Stimulated activated CD8-positive, alpha-beta memory T cell treated with anti-CD3 and anti-CD28 coated beads, Interleukin-7, amount 100 ng/mL, for 48 hours (primary cell): ENCODE results near the gene G0S2.
A peak's percentile ranks its signal among the peaks of the same experiment; 100 is the strongest.
"Not testable (repeated sequence)": the region's sequence is repeated elsewhere in the genome, so short reads cannot be mapped to it uniquely, and the experiment has no call there.

ENCODE experiments used
- DNase-seq, 2 donors: peaks; one replicate each; pipeline ENCODE4 v3.0.0-alpha.2; 2020; ENCODE audit warnings: low read depth in 1 of 2; ENCODE audit errors: extremely low read depth in 1 of 2

Gene G0S2

DNA sequence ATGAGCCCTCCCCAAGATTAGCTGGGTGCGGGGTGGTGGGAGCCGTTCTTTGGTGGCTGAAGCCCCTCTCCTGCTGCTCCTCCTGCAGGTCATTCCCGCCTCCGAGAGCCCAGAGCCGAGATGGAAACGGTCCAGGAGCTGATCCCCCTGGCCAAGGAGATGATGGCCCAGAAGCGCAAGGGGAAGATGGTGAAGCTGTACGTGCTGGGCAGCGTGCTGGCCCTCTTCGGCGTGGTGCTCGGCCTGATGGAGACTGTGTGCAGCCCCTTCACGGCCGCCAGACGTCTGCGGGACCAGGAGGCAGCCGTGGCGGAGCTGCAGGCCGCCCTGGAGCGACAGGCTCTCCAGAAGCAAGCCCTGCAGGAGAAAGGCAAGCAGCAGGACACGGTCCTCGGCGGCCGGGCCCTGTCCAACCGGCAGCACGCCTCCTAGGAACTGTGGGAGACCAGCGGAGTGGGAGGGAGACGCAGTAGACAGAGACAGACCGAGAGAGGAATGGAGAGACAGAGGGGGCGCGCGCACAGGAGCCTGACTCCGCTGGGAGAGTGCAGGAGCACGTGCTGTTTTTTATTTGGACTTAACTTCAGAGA, 448 bp downstream of the G0S2 start:
- DNase-seq, result no peak

DNA sequence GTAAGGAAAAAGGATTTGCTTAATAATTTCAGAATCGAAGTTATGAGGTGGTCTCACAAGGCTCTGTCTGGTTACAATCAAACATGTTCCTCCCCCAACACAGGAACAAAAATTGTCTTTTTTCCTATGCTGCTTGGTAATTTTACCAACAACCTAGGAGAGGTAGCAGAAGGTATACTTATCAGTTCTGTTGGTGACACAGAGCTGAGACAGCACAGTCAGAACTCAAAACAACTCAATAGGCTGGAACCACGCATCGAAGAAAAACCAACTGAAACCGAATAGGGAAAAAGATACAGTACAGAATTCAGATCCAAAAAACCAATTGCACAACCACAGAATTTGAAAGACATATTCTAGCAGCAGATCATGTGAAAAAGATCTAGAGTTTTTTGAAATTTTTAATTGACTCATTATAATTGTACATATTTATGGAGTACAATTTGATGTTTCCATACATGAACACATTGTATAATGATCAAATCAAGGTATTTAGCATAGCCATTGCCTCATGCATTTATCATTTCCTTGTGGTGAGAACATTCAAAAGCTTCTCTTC, 3.8 kb downstream of the G0S2 start:
- no peak for DNase-seq

DNA sequence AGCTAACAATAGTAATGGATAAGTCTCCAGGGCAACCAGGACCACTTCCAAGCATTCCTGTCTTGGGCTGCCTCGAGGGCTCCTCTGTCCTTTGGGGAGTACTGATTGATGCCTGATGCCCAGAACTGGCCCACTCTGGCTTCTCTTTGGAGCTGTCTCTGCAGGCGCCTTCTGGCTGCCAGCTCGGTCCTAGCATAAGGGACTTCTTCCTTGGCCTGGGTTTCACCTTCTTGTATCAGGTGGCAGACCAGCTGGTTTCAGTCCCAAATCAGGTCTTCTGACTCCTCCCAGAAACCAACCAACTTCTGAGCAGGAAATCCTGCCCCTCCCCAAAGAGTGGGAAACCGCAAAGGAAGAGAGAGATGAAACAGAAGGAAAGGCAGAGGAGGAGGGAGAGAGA, 10.6 kb downstream of the G0S2 start:
- DNase-seq, result peak in 1 of 2 donors; percentile 8

DNA sequence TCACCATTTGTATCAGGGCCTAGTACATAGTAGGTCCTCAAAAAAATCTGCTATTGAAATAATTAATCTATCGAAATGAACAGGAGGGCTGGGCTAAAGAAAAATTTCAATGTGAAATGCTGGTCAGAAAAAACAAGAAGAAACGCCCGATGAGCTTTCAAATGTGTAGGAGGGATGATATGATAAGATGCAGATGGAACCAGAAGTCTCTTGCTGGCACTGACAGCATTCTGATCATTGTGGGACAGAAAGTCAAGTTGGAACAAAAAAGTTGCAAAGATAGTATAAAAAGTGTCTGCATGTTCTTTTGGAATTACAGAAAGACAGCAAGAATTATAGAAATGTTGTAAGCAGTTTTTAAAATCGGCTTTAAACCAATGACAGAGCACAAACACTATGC, 11.1 kb downstream of the G0S2 start:
- DNase-seq, result no peak

DNA sequence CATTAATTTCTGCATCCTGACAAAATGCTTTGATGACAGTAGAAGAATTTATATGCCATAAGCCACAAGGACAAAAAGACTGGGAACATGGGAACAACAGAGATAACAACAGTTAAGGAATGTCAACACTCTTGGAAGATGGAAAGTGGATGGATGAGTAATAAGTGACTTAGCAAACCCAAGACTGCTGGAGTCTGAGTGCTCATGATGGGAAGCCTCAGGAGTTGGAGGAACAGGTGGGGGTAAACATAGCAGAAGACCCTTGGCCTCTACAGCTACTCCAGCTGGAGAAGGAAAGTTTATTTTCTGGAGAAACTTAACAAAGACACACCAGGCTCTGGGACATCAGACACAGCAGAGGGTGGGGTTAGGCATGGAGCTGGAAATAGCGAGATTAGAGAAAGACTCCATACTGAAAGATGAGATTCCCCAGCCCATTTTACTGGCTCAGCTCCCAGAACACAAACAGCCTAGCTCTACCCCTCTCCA, 13.6 kb downstream of the G0S2 start:
- no peak for DNase-seq

DNA sequence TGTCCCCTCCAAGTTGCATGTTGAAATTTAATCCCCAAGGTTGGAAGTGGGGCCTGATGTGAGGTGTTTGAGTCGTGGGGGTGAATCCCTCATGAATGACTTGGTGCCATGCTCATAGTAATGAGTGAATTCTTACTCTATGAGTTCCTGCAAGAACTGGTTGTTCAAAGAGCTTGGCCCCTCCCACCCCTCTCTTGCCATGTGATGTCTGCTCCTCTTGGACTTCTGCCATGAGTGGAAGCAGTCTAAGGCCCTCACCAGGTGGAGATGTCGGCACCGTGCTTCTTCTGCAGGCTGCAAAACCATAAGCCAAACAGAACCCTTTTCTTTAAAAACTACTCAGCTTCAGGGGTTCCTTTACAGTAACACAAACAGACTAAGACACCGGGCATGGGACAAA, 14.3 kb downstream of the G0S2 start:
- DNase-seq, result no peak

DNA sequence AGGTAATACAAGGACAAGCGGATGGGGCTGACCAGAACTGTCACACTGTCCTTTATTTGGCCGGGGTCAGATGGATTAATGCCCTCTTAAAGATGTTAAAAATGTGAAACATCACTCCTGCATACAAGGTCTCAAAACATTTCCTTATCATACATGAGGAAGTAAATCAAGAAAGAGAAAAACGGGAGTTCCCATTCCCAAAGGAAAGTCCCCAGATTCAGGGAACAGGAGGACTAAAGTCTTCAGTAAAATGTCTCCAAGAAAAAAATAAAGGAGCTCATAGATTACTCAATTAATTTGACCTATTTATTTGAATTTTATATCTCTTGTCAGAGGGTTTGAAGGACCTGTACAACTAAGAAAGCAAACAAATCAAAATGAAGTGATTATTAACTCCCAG, 16.0 kb downstream of the G0S2 start:
- no peak for DNase-seq

DNA sequence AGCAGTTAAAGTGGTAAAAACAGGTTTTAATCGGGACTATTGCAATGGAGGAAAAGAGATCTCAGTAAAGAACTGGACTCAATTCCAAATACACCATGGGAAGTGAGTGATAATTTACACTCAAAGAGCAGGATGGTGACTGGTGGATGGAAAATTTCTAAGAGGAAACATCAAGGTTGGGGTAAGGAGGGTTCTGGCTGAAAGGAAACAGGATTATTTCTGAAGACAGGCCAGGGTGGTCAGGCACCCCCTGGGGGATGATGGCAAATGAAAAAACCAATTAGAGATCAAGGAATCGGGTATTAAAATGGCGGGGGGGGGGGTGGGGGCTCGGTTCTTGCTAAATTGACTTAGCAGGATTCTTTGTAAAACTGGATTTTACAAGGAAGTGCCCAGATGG, 17.1 kb downstream of the G0S2 start:
- no peak for DNase-seq

DNA sequence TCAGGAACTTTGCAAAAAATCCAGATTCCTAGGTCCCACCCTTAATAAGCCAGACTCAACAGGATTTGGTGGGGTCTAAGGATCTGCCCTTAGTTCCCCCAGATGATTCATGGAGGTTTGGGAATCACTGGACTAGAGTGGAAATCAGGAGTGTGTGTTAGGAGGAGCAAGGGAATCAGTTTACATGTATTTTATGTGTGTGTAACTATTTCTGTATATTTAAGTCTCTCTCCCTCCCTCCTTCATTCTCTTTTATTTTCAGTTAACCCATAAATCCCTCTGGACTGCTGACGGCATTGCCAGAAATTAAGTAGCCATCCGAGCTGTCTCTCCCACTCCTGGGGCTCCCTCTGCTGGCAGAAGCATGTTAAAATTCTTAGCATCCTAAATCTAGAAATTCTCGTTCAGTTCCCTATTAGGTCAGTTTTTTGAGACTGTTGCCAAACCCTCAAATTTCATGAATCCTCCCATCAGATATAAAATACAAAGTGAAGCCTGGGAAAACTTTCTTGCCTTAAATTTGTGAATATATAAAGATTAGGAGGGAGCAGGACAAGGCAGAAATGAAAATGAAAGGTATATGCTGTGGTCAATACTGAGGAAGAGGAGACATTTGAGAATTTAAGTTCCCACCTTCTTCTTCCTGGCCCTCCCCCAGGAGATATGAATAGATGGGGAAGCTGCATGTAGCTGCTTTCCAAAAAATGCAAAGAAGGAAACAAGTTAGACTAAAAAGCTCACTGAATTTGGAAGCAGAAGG, 17.7 kb downstream of the G0S2 start:
- peak; percentile 37 to 58 for DNase-seq

DNA sequence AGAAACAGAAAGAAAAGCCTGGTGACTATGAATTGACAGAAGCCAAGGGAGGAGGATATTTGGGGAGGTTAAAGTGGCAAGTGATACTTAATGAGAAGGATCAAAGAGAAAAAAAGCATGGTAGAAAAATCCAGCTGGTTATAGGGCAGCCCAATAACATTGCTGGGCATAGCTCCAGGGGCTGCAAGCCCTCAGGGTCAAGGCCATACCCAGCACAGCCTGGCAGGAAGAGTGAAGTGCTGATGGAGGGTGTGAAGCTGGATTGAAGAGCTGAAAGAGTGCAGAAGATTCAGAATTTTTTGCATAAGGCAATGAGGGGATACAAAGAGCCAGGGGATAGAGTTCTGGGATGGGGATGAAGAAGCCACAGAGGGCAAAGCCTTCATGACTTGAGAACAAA, 21.5 kb downstream of the G0S2 start:
- DNase-seq, result no peak

DNA sequence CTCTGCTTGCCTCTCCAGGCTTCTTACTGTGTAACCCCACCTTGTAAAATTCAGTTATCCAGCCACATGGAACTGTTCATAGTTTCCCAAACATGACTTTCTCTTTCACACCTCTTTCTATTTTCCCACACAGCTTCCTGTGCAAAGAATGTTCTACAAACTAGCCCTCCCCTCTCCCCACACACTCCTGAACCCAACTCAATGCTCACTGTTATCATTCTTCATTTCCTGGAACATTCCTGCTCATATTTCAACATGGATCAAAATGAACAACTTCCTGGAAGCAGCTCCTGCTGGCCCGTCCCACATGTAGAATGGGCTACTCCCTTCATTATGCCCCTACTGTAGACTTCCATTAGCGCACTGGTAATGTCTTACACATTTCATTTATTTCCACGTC, 21.9 kb downstream of the G0S2 start:
- DNase-seq, result no peak

DNA sequence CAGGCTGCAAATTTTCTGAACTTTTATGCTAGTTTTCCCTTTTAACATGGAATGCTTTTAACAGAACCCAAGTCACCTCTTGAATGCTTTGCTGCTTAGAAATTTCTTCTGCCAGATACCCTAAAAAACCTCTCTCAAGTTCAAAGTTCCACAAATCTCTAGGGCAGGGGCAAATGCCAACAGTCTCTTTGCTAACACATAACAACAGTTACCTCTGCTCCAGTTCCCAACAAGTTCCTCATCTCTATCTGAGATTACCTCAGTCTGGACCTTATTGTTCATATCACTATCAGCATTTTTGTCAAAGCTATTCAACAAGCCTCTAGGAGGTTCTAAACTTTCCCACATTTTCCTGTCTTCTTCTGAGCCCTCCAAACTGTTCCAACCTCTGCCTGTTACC, 25.5 kb downstream of the G0S2 start:
- not testable (repeated sequence) for DNase-seq

DNA sequence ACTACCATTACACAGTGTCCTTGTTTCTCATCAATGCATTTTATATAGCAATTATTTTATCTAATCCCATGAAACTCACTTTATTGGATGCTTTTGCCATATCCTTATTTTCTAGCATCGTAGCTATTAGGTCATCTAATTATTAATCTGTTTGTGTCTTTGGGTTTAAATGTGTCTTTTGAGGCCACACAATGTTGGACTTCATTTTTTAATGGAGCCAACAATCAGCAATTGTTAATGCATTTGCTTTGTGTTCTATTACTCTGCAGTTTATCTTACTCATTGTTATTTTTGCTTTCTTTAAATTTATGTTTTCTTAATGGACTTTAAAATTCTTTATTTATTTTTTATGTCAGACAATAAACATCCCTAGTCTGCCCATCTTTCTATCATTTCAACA, 27.6 kb downstream of the G0S2 start:
- no peak for DNase-seq

DNA sequence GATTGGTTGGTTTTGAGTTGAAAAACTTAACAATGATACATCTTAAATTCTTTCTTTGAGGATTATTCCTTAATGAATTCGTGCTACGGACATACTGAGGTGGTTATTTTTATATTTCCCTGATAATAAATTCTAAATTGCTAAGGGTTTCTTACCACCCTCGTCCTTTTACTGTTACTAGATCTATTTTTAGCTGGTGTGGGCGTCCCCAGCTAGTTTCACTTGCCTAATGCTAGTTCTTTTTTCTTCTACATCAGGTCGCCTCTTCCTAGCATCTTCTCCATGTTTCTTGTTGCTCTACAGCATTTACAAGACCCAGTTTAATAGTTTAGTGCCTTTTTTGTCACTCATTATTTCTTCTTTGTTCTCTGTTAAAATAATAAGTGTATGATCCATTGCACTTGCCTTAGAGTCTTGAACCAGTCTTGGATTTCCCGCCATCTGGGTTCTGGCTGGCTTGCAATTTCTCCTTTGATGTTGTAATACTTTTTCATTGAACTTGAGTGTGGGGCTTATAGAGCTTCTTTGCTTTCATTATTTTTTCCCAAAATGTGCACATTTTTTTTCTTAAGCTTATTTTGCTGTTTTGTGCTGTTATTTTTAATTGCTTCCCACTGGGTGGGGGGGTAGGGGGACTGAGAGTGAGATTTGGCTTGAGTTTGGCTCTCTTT, 28.8 kb downstream of the G0S2 start:
- DNase-seq, result no peak

DNA sequence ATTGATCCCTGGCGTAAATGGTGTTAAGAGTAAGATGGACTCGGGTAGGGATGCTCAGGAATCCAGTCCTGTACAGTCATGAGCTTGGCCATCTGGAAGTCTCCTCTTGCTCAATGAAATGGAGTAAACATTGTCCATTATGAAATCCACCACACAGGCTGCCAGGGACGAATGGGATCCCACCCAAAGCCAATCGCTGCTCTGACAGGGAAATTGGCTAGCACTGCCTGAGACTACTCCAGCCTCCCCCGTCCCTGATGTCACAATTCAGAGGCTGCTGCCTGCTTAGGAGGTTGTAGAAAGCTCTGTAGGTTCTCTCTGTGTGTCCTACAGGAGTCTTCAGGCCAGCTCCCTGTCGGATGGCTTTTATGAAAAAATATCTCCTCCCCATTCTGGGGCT, 29.4 kb downstream of the G0S2 start, which contains the start of gene HSD11B1:
Gene HSD11B1, plus strand, starts transcription at position 263 of the 400 bp plus-strand sequence. Its CDS starts 97 bp downstream, at position 360.
- no peak for DNase-seq

DNA sequence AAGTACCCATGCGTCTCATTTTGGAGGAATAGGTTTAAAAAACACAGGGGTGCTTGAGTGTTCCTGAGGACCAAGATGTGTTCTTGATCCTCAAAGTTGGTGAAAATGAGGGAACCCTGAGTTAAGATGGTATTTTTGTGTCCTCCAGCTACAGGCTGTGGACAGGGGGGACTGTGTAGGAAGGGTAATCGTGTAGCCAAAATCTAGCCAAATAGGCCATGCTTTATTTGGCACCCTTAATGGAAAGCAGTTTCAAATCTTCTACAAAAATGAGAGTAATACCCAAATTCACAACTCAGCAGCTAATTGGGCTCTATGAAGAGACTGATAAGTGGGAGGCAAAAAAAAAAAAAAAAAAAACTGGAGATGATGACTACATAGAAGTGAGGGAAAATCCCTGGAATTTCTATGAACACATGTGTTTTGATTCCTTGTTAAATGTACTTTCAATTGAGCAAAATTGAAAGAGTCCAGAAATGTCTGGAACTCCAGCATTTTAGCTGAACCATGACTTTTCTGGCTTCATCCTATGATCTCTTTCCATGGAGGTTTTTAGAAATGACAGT, 29.9 kb downstream of the G0S2 start:
- DNase-seq, result no peak

DNA sequence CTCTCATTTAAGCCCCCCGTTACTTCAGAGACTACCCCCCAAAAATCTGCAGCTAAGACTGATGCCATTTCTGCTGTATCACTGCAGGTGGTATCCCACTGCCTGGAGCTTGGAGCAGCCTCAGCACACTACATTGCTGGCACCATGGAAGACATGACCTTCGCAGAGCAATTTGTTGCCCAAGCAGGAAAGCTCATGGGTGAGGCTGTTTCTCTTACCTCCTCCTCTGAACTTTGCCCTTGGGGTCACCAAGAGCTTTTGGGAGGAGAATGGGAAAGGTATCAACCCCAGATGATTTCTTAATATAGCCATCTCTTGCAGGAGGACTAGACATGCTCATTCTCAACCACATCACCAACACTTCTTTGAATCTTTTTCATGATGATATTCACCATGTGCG, 31.4 kb downstream of the G0S2 start:
- no peak for DNase-seq

DNA sequence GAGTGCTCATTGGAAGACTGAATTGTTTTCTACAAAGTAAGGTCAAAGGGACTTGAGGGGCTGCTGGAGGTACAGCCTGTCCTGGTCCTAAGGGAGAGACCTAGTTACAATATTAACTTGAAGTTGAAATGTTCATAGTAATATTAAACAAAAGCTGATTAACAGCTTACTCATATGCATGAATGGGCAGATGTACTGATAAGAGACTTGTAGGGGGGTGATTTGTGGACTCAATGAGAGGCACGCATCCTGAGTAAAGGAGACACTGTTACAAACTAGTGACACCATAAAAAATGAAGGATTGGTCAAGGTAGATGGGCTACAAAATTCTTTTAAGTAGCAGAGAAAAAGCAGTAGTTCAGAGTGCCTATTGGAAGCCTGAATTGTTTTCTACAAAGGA, 32.1 kb downstream of the G0S2 start:
- no peak for DNase-seq

DNA sequence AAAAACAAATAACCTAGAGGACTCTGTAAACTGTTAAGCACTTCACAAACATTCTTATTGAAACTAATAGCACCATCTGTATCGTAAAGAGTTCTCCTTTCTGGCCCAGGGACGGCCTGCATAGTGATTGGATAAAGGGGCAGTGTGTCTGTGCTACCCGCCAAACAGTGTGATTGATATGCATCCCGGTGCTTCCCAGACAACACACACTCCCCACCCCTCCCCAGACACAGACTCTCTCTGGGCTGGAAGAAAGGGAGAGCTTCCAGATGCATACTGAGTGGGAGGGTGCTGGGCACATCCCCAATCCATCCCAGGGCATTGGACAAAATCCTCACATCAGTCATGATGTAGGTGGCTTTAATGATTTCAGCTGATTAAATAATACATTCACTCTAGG, 33.1 kb downstream of the G0S2 start:
- DNase-seq, result no peak

DNA sequence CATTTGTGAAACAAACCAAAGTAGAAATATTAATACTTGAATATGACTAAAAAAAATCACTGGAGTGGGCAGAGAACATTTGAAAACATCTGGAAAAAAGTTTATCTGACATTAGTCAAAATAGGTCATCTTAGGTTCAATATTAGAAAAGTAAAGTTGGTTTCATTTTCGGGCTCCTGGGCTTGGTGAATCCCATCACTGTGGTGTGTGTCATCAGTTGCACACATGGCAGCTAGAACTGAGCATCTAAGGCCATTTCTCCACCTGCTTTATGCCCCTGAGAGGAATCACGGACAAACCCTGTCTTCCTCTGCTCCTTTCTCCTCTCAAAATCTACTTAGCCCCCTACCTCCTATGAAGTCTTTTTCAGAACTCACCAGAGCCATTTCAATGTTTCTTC, 34.9 kb downstream of the G0S2 start:
- no peak for DNase-seq

DNA sequence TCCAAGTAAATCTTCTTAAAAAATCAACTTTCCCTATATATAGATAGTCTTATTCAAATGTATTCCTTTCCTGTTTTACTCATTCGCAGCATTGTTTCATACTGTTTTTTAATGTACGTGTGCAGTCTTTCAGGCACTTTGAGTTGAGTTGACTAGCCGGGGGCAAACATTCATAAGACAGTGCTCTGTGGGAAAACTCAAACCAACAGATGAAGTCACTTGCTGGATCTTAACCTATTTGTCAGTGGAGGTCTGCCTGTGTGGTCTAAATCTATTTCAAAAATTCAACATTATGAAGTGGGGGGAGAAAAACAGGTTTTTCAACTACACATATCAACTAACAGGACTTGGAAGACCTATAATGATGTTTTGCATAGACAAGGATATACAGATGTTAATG, 35.6 kb downstream of the G0S2 start:
- DNase-seq, result no peak
